ENCODE measurements around the gene TRIM17. TPM values are rescaled to one million over a fixed set of nuclear protein-coding genes. Genes with fewer than 3 reads are reported as not detected.

The TRIM17 gene
- total and polyA plus RNA-seq, 2 of the 13 experiments (the other 11 are each of a cell fraction or from before 2014, with no cell fraction given): 0.32 to 0.64 TPM

GRCh38 chr1:228365271-228366061 lies 51.2 kb downstream of the TRIM17 start (continued):
- TF ChIP-seq MAZ (IDR thresholded peaks at IDR 0.05; ENCODE audit: borderline replicate concordance, low read depth, low read length): no peak
- TF ChIP-seq MAZ (CRISPR knock-in tag; IDR thresholded peaks at IDR 0.05; ENCODE audit: low read depth): no peak
- TF ChIP-seq FOXK2 (IDR thresholded peaks at IDR 0.05): no peak

- Histone ChIP-seq H4K20me1 (ENCODE audit: insufficient read depth, low read length) (no peaks in the 10 kb centered on the region), H2AFZ (ENCODE audit: low read length) (no peak overlapping the region), H3K27me3 (ENCODE audit: control insufficient read depth in 1 of 2, insufficient read depth in 2 of 2, low read length in 2 of 2) (peaks cover 1 to 5% of the 10 kb centered on the region in 2 experiments), H3K9me3 (ENCODE audit: low read length) (no peaks in the 10 kb centered on the region), H3K9ac (ENCODE audit: insufficient read depth, low read depth, low read length) (no peak overlapping the region), H3K4me3 (replicated peaks in 1 of 3; ENCODE audit: insufficient read depth in 1 of 3, low read depth in 2 of 3, low read length in 3 of 3) (no peak overlapping the region), H3K79me2 (ENCODE audit: insufficient read depth, low read length) (no peaks in the 10 kb centered on the region), H3K4me1 (ENCODE audit: insufficient read depth, low read length) (peaks cover 23% of the 10 kb centered on the region), H3K36me3 (replicated peaks in 1 of 2; ENCODE audit: control insufficient read depth in 1 of 2, insufficient read depth in 2 of 2, low read length in 2 of 2) (no peaks in the 10 kb centered on the region), H3K27ac (ENCODE audit: extremely low read length, insufficient read depth, low read length) (no peak overlapping the region), H3K4me2 (ENCODE audit: low read depth, low read length) (no peak overlapping the region)
- CTCF ChIA-PET (ENCODE audit: low intra/inter-chr PET ratio, low total read pairs): no interaction called here
- WGBS (ENCODE audit: low lambda C conversion rate): 49% methylated on average over 6 of the region's 19 CpGs
- in situ Hi-C loops (cut with HindIII; ENCODE audit: extremely low pct_ligation_motif_present, low pct_unique_long_range_greater_than_20kb): no loop called here
- intact Hi-C loops (cut with micrococcal nuclease; ENCODE audit: unreplicated experiment): no loop called here
- ATAC-seq (no peak), FAIRE-seq (no peak), DNase-seq (ENCODE audit: low spot score) (no peak)
- POLR2A ChIA-PET: no interaction called here
- no peak for TF ChIP-seq TARDBP (CRISPR knock-in tag; IDR thresholded peaks at IDR 0.05)
- TF ChIP-seq E2F2 (CRISPR knock-in tag; IDR thresholded peaks at IDR 0.05; ENCODE audit: borderline replicate concordance): no peak
- TF ChIP-seq ARID5B (CRISPR knock-in tag; IDR thresholded peaks at IDR 0.05): no peak
- TF ChIP-seq U2AF2 (IDR thresholded peaks at IDR 0.05; ENCODE audit: low read depth, low read length): no peak
- TF ChIP-seq SALL2 (CRISPR knock-in tag; IDR thresholded peaks at IDR 0.05): no peak
- no TSS peak for BruUV-seq (replicated peaks)
Measured at GRCh38 chr1:228364706-228365213, 51.9 kb downstream of the TRIM17 start.
